GM18505 (cell line): ENCODE data around the gene GRIA3.

ENCODE experiments used
- ATAC-seq: cut with Tn5 transposase; IDR thresholded peaks from one replicate; pipeline ENCODE4 v1.9.1; 2021; ENCODE audit not compliant: unreplicated experiment
- POLR2A ChIP-seq: IDR thresholded peaks from 4 replicates; pipeline ENCODE4 v1.6.1; 2011; ENCODE audit warnings: borderline replicate concordance; ENCODE audit not compliant: insufficient read depth, insufficient read length; ENCODE audit errors: extremely low read depth

GRIA3 gene

DNA sequence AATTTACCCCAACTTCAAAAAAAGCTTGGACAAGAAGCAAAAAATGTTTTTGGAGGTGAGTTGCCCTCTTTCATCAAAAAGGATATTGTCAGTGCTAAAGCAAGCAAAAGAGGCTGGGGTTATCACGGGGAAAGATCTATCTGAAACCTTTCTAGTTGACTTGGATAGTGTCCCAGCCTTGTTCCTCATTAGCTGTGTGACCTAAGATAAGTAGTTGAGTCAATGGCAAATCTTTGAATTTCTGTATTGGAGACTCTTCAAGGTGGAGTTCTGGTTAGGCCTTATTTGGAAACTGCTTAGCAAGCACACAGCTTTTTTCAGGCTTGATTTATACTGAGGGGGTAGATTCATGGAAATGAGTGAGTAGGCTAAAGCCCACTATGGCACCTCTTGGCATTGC, 271.6 kb downstream of the GRIA3 start:
- TF ChIP-seq POLR2A = no peak
- ATAC-seq = no peak

- ATAC-seq = no peak
Observed at GRCh38 chrX:123464709-123465108, 280.6 kb downstream of the GRIA3 start.

DNA sequence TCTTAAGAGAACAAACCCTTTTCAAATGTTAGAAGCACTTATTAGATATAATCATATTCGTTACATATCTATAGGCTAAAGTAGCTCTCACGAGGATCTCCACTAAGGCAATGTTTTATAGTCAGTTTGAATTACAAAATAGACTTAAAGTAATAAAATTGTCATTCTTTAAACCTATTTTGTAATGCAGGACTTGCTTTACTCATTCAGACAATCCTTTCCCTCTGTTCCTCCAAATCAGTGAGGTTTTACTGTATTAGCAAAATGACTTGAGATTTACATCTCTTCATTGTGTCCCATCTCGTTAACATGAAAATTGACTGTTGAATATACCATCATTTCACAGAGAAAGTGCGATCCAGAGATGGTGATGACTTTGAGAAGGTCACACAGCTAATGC, 284.4 kb downstream of the GRIA3 start:
- no peak for ATAC-seq
- no peak for TF ChIP-seq POLR2A

More at GRCh38 chrX:123464709-123465108, 280.6 kb downstream of the GRIA3 start:
- TF ChIP-seq POLR2A = no peak

DNA sequence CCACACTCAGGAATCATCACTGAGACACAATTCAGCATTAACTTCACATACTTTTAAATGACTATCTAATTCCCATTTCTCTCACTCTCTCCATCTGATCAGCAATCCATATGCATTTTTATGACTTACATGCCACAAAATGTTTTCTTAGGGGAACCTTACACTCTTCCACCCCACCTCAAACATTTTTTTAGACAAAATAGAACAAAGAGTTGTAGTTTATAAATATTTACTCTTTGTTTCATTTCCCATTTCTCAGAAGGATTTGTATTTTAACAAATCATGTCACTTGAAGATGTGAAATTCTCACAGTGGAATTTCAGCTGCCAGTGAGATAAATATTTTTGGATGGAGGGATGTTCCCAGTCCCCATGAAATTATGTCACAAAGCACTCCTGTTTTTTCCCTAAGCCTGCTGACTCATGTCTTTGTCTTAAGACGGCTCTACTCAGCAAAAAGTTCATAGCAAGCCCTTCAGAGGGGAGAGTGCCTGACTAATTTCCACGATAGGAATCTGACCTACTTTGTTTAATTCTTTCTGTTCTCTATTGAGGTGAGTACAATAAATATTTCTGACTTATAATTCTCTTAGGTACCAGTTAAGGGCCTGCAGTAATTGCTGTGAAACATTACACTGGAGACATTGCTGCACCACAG, 291.1 kb downstream of the GRIA3 start:
- no peak for ATAC-seq
- no peak for TF ChIP-seq POLR2A

DNA sequence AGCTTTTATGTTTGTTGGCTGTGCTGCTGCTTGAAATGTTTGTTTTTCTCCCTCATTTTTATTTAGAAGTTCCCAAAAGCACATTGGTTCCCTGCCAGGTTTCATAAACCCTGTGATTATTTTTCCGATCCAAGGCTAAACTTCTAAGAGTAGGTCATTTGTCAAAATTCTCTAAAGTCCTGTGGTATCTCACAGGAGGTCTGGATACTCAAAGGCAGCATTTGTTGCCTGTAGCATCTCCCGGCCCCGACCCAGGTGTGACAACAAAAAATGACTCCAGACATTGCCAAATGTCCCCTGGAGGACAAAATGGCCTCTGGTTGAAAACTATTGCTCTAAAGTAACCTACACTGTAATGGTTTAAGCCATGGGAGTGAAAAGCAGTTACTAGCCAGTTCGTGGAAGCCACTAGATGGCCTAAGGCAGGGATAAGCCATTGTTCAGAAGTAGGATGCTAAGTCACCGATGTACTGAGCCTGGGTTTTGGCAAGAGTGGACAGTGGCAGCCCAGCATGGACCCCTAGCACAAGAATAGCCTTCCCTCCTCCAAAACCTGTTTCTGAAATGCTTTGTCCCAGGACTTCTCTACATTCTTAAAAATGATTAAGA, 292.6 kb downstream of the GRIA3 start:
- ATAC-seq = no peak
- TF ChIP-seq POLR2A = no peak

- no peak for TF ChIP-seq POLR2A
- ATAC-seq = no peak
Observed at GRCh38 chrX:123477673-123478072, 293.6 kb downstream of the GRIA3 start.

- TF ChIP-seq POLR2A = no peak
- ATAC-seq = no peak
Observed at GRCh38 chrX:123481913-123482851, 298.1 kb downstream of the GRIA3 start.

- ATAC-seq = no peak
- no peak for TF ChIP-seq POLR2A
Observed at GRCh38 chrX:123486297-123486696, 302.2 kb downstream of the GRIA3 start.

GRCh38 chrX:123487236-123487635, 303.2 kb downstream of the GRIA3 start:
- TF ChIP-seq POLR2A = no peak
- no peak for ATAC-seq

- no peak for ATAC-seq
- no peak for TF ChIP-seq POLR2A
Observed at GRCh38 chrX:123487669-123488068, 303.6 kb downstream of the GRIA3 start.

GRCh38 chrX:123489011-123489410, 304.9 kb downstream of the GRIA3 start:
- ATAC-seq = no peak
- no peak for TF ChIP-seq POLR2A

DNA sequence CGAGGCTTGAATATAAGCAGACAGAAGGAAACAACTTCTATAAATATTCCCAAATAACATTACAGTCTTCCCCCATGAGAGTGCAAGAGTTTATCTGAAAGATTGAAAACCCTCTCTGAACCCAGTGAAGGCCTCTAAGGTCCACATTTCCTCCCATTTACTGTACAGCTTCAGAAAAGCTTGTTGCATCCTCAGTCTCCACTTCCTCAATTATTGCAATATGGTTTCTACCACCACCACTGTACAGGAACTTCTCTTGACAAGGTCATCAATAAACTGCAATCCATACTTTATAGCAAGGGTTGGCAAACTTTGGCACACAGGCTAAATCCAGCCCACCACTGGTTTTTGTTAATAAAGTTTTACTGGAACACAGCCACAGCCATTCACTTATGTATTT, 309.8 kb downstream of the GRIA3 start:
- no peak for TF ChIP-seq POLR2A
- no peak for ATAC-seq

GRCh38 chrX:123499787-123500186, 315.7 kb downstream of the GRIA3 start:
- no peak for ATAC-seq
- TF ChIP-seq POLR2A = no peak

DNA sequence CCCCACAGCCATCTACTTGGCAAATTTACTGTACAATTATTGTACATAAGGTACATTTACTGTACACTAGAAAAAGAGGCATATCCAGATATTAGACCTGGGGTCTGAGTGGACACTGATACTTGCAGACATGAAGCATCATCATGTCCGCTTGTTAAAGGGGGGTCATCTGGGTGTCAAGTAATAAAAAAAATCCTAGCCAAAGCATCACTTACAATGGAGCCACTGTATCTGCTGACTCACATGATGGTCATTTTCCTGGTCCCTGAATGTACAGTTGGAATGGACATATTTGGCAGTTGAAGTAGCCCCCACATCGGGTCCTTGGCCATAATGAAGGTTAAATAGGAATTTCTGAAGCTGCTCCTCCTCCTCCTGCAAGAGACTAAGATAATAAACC, 320.0 kb downstream of the GRIA3 start:
- no peak for TF ChIP-seq POLR2A
- ATAC-seq = no peak

GRCh38 chrX:123504630-123505270, 320.7 kb downstream of the GRIA3 start:
- ATAC-seq = no peak
- no peak for TF ChIP-seq POLR2A
